ENCODE measurements around the gene MAPT. TPM values are rescaled to one million over a fixed set of nuclear protein-coding genes. Genes with fewer than 3 reads are reported as not detected.

MAPT gene
- total RNA-seq, 1 experiment from 2014 or later: 37.5 TPM

DNA sequence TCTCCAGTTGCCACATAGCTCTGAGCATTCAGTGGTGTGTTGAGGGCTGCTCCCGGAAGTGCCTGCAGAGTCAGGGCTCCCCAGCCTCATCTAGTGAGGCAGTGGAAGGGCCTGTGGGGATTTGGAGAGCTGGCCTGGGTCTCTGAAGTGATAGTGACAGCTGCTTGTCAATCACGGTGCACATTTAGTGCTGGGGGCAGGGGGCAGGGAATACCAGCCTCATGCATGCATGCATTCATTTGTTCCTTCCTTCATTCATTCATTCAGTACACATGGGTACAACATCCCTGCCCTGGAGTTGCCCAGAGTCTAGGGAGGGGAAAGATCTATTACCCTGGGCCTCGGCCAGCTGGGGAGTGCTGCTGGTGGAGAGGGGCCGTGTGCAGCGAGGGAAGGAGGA lies 93.4 kb downstream of the MAPT start:
- ChIA-PET POLR2A (no interaction called here), CTCF (no interaction called here), RAD21 (ENCODE audit: low non-redundant PET in 1 of 2, low total read pairs in 2 of 2, uncharacterized antibody in 2 of 2, unreplicated experiment in 2 of 2) (no interaction called here)
- Histone ChIP-seq H3K27me3 (ENCODE audit: insufficient read depth, low read length) (no peaks in the 10 kb centered on the region), H3K79me2 (ENCODE audit: insufficient read depth, low read length) (no peaks in the 10 kb centered on the region), H3K9ac (ENCODE audit: low read length) (no peak overlapping the region), H3K9me2 (ENCODE audit: insufficient read depth) (no peaks in the 10 kb centered on the region), H3K36me3 (ENCODE audit: control insufficient read depth in 1 of 2, insufficient read depth in 2 of 2, low read length in 2 of 2) (no peaks in the 10 kb centered on the region), H3K27ac (ENCODE audit: low read depth, low read length) (no peak overlapping the region), H3K4me2 (ENCODE audit: low read length) (no peak overlapping the region), H2AFZ (ENCODE audit: low read depth, low read length, poor library complexity, severe bottlenecking) (no peak overlapping the region), H4K20me1 (ENCODE audit: insufficient read depth) (no peaks in the 10 kb centered on the region), H3K4me1 (ENCODE audit: control insufficient read depth in 1 of 2, insufficient read depth in 2 of 2, low read length in 2 of 2) (no peaks in the 10 kb centered on the region), H3K9me3 (ENCODE audit: control insufficient read depth in 1 of 2, insufficient read depth in 1 of 2, low read depth in 1 of 2, low read length in 2 of 2) (no peaks in the 10 kb centered on the region), H3K4me3 (replicated peaks in 1 of 2; ENCODE audit: low read depth in 1 of 2, low read length in 2 of 2) (no peak overlapping the region)
- DNase-seq (ENCODE audit: low read depth, low spot score): no peak
- no peak for ATAC-seq
- intact Hi-C loops (cut with micrococcal nuclease): no loop called here
- TF ChIP-seq ELF1 (IDR thresholded peaks at IDR 0.05; ENCODE audit: borderline replicate concordance, low read depth) (no peak), POLR2A (IDR thresholded peaks at IDR 0.05; ENCODE audit: borderline replicate concordance, extremely low read depth, insufficient read depth, insufficient read length) (no peak)
- no TSS peak for BruUV-seq (replicated peaks)

DNA sequence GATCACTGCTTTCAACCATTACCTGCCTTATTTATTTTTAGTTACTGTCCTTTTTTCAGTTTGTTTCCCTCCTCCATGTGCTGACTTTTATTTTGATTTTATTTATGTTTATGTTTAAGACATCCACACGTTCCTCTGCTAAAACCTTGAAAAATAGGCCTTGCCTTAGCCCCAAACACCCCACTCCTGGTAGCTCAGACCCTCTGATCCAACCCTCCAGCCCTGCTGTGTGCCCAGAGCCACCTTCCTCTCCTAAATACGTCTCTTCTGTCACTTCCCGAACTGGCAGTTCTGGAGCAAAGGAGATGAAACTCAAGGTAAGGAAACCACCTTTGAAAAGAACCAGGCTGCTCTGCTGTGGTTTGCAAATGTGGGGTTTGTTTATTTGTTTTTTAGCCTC lies 95.4 kb downstream of the MAPT start:
- Histone ChIP-seq H3K9me3 (ENCODE audit: control insufficient read depth in 1 of 2, insufficient read depth in 1 of 2, low read depth in 1 of 2, low read length in 2 of 2) (no peaks in the 10 kb centered on the region), H3K36me3 (ENCODE audit: control insufficient read depth in 1 of 2, insufficient read depth in 2 of 2, low read length in 2 of 2) (no peaks in the 10 kb centered on the region), H3K27ac (ENCODE audit: low read depth, low read length) (no peak overlapping the region), H3K4me2 (ENCODE audit: low read length) (no peak overlapping the region), H4K20me1 (ENCODE audit: insufficient read depth) (no peaks in the 10 kb centered on the region), H3K4me3 (replicated peaks in 1 of 2; ENCODE audit: low read depth in 1 of 2, low read length in 2 of 2) (no peak overlapping the region), H3K4me1 (ENCODE audit: control insufficient read depth in 1 of 2, insufficient read depth in 2 of 2, low read length in 2 of 2) (no peaks in the 10 kb centered on the region), H3K79me2 (ENCODE audit: insufficient read depth, low read length) (no peaks in the 10 kb centered on the region), H3K9ac (ENCODE audit: low read length) (no peak overlapping the region), H3K9me2 (ENCODE audit: insufficient read depth) (no peaks in the 10 kb centered on the region), H3K27me3 (ENCODE audit: insufficient read depth, low read length) (no peaks in the 10 kb centered on the region), H2AFZ (ENCODE audit: low read depth, low read length, poor library complexity, severe bottlenecking) (no peak overlapping the region)
- ChIA-PET CTCF (no interaction called here), RAD21 (ENCODE audit: low non-redundant PET in 1 of 2, low total read pairs in 2 of 2, uncharacterized antibody in 2 of 2, unreplicated experiment in 2 of 2) (no interaction called here), POLR2A (no interaction called here)
- ATAC-seq (no peak), DNase-seq (ENCODE audit: low read depth, low spot score) (no peak)
- intact Hi-C loops (cut with micrococcal nuclease): no loop called here
- BruUV-seq (replicated peaks): no TSS peak
- no peak for TF ChIP-seq CEBPB (IDR thresholded peaks at IDR 0.05; ENCODE audit: low read depth)
- no peak for TF ChIP-seq RAD21 (IDR thresholded peaks at IDR 0.05; ENCODE audit: low read depth)
- no peak for TF ChIP-seq POLR2A (IDR thresholded peaks at IDR 0.05; ENCODE audit: borderline replicate concordance, extremely low read depth, insufficient read depth, insufficient read length)
- no peak for TF ChIP-seq ZFX (IDR thresholded peaks at IDR 0.05)
- no peak for TF ChIP-seq EZH2phosphoT487 (IDR thresholded peaks at IDR 0.05; ENCODE audit: borderline replicate concordance)
- no peak for TF ChIP-seq SP1 (IDR thresholded peaks at IDR 0.05; ENCODE audit: low read depth)
- TF ChIP-seq, protein P1, sequence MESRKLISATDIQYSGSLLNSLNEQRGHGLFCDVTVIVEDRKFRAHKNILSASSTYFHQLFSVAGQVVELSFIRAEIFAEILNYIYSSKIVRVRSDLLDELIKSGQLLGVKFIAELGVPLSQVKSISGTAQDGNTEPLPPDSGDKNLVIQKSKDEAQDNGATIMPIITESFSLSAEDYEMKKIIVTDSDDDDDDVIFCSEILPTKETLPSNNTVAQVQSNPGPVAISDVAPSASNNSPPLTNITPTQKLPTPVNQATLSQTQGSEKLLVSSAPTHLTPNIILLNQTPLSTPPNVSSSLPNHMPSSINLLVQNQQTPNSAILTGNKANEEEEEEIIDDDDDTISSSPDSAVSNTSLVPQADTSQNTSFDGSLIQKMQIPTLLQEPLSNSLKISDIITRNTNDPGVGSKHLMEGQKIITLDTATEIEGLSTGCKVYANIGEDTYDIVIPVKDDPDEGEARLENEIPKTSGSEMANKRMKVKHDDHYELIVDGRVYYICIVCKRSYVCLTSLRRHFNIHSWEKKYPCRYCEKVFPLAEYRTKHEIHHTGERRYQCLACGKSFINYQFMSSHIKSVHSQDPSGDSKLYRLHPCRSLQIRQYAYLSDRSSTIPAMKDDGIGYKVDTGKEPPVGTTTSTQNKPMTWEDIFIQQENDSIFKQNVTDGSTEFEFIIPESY (IDR thresholded peaks at IDR 0.05; ENCODE audit: extremely low read depth, insufficient replicate concordance, low read length): no peak
- TF ChIP-seq, protein P2, sequence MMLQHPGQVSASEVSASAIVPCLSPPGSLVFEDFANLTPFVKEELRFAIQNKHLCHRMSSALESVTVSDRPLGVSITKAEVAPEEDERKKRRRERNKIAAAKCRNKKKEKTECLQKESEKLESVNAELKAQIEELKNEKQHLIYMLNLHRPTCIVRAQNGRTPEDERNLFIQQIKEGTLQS (IDR thresholded peaks at IDR 0.05): no peak
- TF ChIP-seq TCF7L2 (IDR thresholded peaks at IDR 0.05; ENCODE audit: borderline replicate concordance, extremely low read depth, insufficient read depth, insufficient read length): no peak
- TF ChIP-seq POLR2AphosphoS5 (IDR thresholded peaks at IDR 0.05; ENCODE audit: low read depth, low read length): no peak
- TF ChIP-seq FOSL1 (IDR thresholded peaks at IDR 0.05; ENCODE audit: low read depth): no peak
- no peak for TF ChIP-seq EGR1 (IDR thresholded peaks at IDR 0.05; ENCODE audit: low read depth)
- TF ChIP-seq, protein P3, sequence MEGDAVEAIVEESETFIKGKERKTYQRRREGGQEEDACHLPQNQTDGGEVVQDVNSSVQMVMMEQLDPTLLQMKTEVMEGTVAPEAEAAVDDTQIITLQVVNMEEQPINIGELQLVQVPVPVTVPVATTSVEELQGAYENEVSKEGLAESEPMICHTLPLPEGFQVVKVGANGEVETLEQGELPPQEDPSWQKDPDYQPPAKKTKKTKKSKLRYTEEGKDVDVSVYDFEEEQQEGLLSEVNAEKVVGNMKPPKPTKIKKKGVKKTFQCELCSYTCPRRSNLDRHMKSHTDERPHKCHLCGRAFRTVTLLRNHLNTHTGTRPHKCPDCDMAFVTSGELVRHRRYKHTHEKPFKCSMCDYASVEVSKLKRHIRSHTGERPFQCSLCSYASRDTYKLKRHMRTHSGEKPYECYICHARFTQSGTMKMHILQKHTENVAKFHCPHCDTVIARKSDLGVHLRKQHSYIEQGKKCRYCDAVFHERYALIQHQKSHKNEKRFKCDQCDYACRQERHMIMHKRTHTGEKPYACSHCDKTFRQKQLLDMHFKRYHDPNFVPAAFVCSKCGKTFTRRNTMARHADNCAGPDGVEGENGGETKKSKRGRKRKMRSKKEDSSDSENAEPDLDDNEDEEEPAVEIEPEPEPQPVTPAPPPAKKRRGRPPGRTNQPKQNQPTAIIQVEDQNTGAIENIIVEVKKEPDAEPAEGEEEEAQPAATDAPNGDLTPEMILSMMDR (IDR thresholded peaks at IDR 0.05 in 2 of 3, conservative IDR thresholded peaks at IDR 0.05 in 1 of 3; ENCODE audit: borderline replicate concordance in 1 of 3, insufficient read depth in 1 of 3, low read depth in 2 of 3, low read length in 2 of 3): no peak

Measured in HCT116 (cell line).